GM13976 (cell line): Measurements from ENCODE around the gene LRRC27.

Experiments
- DNase-seq: peaks from one replicate; pipeline ENCODE4 v3.0.0; 2012; ENCODE audit warnings: low spot score
- in situ Hi-C: fragments of 300-500 bp; cut with MboI; formaldehyde crosslinking; loops from one replicate; pipeline ENCODE4 v1.12.0; 2022; ENCODE audit warnings: low sequenced_read_pairs, mixed read lengths, inconsistent platforms; ENCODE audit not compliant: unreplicated experiment
- TF ChIP-seq, protein P1 (sequence below): IDR thresholded peaks from 2 replicates; pipeline ENCODE4 v1.5.1; 2012; ENCODE audit warnings: borderline replicate concordance, mild to moderate bottlenecking; ENCODE audit not compliant: insufficient read depth; ENCODE audit errors: extremely low read depth, missing control alignments, control extremely low read depth

Gene LRRC27

DNA sequence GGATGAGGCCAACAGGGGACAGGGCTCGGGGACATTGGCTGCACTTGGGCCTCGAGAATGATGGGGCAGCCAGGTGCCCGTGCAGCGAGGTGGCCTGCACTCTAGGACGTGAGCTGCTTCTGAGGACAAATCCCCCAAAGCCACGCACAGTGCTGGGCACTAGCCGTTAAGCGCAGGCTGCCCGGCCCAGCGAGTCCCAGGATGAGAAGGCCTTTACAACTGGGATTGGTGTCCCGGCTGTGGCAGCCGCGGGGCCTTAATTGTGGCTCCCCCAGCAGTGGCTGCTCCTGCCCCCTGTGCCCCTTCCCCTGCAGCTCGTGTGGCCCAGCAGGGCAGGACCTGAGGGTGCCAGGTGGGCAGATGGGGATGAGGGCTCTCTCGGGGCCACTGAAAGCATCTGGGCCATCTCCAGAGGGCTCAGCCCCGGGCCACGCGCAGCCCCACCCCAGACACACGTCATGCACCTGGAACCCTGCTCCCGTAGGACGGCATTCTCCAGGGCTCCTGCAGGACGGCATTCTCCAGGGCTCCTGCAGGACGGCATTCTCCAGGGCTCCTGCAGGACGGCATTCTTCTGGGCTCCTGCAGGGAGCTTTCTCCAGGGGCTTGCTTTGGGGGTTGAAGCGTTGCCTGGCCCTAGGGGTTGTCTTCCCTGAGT is 71.6 kb downstream of the LRRC27 start:
- in situ Hi-C loops: no loop called here
- TF ChIP-seq, protein P1, sequence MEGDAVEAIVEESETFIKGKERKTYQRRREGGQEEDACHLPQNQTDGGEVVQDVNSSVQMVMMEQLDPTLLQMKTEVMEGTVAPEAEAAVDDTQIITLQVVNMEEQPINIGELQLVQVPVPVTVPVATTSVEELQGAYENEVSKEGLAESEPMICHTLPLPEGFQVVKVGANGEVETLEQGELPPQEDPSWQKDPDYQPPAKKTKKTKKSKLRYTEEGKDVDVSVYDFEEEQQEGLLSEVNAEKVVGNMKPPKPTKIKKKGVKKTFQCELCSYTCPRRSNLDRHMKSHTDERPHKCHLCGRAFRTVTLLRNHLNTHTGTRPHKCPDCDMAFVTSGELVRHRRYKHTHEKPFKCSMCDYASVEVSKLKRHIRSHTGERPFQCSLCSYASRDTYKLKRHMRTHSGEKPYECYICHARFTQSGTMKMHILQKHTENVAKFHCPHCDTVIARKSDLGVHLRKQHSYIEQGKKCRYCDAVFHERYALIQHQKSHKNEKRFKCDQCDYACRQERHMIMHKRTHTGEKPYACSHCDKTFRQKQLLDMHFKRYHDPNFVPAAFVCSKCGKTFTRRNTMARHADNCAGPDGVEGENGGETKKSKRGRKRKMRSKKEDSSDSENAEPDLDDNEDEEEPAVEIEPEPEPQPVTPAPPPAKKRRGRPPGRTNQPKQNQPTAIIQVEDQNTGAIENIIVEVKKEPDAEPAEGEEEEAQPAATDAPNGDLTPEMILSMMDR: no peak
- DNase-seq: no peak

DNA sequence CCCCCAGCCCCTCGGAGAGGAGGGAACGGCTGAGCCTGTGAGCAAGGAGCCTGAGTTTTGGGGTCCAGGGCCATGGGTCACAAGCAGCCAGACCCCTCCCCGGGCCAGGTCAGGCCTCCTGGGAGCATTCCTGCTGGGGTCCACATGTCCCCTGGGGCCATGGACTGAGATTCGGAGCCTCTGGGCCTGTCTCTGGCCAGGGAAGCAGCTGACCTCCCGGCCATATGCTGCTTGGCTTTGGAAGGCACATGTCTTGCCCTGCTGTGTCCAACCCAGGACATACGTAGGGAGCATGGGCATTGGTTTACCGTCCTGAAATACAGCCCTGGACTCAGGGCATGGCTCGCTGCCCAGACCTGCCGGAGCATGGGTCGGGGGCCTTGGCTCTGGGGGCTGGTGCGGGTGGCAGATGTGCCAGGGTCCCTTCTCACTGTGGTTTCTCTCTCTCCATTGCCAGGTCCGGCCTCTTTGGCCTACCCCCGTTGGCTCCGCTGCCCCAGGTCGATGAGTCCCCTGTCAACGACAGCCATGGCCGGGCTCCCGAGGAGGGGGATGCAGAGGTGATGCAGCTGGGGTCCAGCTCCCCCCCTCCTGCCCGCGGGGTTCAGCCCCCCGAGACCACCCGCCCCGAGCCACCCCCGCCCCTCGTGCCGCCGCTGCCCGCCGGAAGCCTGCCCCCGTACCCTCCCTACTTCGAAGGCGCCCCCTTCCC is 72.3 kb downstream of the LRRC27 start:
- no peak for DNase-seq
- in situ Hi-C loops: no loop called here
- TF ChIP-seq, protein P1: no peak

DNA sequence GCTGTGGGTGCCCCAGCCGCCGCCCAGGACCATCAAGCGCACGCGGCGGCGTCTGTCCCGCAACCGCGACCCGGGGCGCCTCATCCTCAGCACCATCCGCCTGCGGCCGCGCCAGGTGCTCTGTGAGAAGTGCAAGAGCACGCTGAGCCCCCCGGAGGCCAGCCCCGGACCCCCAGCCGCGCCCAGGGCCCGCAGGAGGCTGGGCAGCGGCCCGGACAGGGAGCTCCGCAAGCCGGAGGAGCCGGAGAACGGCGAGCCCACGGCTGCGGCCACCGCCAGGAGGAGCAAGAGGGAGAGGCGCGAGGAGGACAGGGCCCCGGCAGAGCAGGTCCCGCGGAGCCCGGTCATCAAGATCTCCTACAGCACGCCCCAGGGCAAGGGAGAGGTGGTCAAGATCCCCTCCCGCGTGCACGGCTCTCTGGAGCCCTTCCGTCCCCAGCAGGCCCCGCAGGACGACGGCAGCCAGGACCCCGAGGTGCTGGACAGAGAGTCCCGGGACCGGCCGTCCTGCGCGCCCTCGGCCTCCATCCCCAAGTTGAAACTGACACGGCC is 73.0 kb downstream of the LRRC27 start:
- DNase-seq: no peak
- in situ Hi-C loops: no loop called here
- TF ChIP-seq, protein P1: no peak

DNA sequence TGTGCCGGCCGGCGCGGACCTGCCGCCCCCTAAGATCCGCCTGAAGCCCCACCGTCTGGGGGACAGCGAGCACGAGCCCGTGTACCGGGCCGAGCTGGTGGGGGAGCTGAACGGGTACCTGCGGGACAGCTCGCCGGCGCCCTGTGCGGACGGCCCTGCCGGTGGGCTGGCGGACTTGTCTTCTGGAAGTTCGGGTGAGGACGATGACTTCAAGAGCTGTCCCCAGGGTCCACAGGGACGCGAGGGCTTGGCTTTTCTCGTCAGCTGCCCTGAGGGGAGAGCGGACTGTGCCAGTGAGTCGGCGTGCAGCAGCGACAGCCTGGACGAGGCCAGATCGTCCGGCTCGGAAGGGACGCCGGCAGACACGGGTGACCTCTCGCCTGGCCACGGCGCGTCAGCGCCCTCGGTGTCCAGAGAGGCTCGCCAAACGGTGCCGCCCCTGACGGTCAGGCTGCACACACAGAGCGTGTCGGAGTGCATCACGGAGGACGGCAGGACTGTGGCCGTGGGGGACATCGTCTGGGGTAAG is 73.5 kb downstream of the LRRC27 start:
- TF ChIP-seq, protein P1: no peak
- no peak for DNase-seq
- in situ Hi-C loops: no loop called here

DNA sequence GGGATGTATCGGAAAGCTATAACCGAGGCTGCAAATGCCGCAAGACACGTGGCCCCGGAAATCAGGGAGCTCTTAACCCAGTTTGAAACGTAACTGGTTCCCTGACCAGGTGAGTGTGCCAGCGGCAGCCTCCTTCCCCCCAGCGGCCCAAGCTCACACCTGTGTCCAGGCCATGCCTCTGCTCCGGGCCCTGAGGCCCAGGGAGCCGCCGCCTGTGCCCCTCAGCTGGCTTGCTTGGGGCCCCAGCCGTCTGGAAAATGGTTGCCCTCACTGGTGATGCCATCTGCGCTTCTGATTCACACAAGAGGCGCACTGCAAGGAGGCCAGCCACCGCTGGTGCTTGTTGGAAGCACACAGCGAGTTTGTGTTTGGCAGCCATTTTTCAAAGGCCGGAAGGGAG is 74.2 kb downstream of the LRRC27 start:
- no peak for DNase-seq
- in situ Hi-C loops: no loop called here
- TF ChIP-seq, protein P1: no peak

DNA sequence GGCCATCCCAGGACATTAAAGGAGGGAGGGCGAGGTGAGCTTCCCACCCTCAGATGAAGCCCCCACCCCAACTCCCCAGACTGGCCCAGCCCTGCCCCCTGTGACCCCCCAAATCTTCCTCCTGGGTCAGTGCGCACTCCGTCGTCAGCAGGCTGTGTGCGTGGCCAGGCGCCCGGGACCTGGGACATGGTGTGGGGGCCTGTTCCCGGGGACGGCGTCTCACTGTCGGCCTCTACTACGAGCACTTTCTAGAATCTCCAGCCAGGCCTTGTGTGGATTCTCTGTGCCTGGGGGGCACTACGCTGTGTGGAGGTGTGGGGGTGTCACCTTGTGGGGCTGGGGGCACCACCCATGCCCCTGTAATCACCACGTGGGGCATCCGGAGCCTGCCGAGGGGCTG is 74.8 kb downstream of the LRRC27 start:
- TF ChIP-seq, protein P1: no peak
- in situ Hi-C loops: no loop called here
- no peak for DNase-seq
